Neural cell (in vitro differentiated cells): ENCODE results near the gene EMD.

ENCODE experiments used
- EP300 ChIP-seq: fragments of 450-650 bp; conservative IDR thresholded peaks from 2 replicates; pipeline ENCODE4 v1.6.1; 2014; ENCODE audit warnings: antibody characterized with exemption, mild to moderate bottlenecking, moderate library complexity; ENCODE audit not compliant: poor library complexity, severe bottlenecking
- EZH2 ChIP-seq: fragments of 200-600, 300-800 bp; shearing (Covaris generic), sonication (generic); IDR thresholded peaks from 2 replicates; pipeline ENCODE4 v1.6.1; 2014; ENCODE audit warnings: antibody characterized with exemption, low read length, borderline replicate concordance, mild to moderate bottlenecking; ENCODE audit not compliant: insufficient read depth, poor library complexity, severe bottlenecking
- MXI1 ChIP-seq: fragments of 450-650 bp; conservative IDR thresholded peaks from 2 replicates; pipeline ENCODE4 v1.6.1; 2014; ENCODE audit warnings: antibody characterized with exemption, mild to moderate bottlenecking; ENCODE audit not compliant: poor library complexity, severe bottlenecking
- POLR2AphosphoS5 ChIP-seq: IDR thresholded peaks from 2 replicates; pipeline ENCODE4 v1.6.1; 2012
- RAD21 ChIP-seq: fragments of 450-650 bp; conservative IDR thresholded peaks from 2 replicates; pipeline ENCODE4 v1.6.1; 2014; ENCODE audit warnings: antibody characterized with exemption, mild to moderate bottlenecking, moderate library complexity
- SMC3 ChIP-seq: fragments of 450-650 bp; conservative IDR thresholded peaks from 2 replicates; pipeline ENCODE4 v1.6.1; 2014; ENCODE audit warnings: antibody characterized with exemption, mild to moderate bottlenecking, moderate library complexity; ENCODE audit not compliant: poor library complexity
- TAF1 ChIP-seq: IDR thresholded peaks from 2 replicates; pipeline ENCODE4 v1.6.1; 2012; ENCODE audit warnings: low read depth
- TF ChIP-seq, protein P1 (sequence below): IDR thresholded peaks from 2 replicates; pipeline ENCODE4 v1.6.1; 2012; ENCODE audit warnings: borderline replicate concordance
- TF ChIP-seq, protein P2 (sequence below): fragments of 450-650 bp; IDR thresholded peaks from 2 replicates; pipeline ENCODE4 v1.5.1; 2014; ENCODE audit warnings: antibody characterized with exemption, mild to moderate bottlenecking, moderate library complexity; ENCODE audit not compliant: poor library complexity, severe bottlenecking

DNA sequence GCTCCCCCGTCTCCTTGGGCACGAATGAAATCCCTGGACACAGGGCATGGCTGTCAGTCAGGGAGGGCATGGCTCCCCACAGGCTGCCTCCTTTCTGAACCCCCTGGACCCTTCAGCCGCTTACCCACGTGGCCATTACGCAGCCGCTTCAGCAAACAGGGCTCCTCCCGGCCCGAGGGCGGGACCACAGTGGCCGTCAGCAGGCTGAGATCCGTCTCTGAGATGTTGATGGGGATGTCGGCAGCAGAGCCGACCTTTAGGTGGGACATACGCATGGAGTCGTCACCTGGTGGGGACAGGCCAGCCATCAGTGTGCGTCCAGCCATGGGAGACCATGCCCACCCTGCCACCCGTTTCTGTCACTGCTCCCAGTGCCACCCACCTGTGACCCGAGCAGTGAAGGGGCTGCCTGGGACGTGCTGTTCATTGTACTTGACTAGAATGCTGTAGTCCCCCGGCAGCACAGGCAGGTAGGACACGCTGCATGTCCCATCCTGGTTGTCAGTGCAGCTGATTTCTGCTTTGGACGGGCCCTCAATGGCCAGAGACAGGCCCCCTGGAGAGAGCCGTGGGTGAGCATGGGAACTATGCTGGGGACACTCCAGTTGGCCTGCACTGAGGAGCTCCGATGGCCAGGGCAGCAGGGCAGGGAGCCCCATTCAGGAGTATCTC, 25.8 kb upstream of the EMD start:
- TF ChIP-seq POLR2AphosphoS5 = no peak
- TF ChIP-seq, protein P1, sequence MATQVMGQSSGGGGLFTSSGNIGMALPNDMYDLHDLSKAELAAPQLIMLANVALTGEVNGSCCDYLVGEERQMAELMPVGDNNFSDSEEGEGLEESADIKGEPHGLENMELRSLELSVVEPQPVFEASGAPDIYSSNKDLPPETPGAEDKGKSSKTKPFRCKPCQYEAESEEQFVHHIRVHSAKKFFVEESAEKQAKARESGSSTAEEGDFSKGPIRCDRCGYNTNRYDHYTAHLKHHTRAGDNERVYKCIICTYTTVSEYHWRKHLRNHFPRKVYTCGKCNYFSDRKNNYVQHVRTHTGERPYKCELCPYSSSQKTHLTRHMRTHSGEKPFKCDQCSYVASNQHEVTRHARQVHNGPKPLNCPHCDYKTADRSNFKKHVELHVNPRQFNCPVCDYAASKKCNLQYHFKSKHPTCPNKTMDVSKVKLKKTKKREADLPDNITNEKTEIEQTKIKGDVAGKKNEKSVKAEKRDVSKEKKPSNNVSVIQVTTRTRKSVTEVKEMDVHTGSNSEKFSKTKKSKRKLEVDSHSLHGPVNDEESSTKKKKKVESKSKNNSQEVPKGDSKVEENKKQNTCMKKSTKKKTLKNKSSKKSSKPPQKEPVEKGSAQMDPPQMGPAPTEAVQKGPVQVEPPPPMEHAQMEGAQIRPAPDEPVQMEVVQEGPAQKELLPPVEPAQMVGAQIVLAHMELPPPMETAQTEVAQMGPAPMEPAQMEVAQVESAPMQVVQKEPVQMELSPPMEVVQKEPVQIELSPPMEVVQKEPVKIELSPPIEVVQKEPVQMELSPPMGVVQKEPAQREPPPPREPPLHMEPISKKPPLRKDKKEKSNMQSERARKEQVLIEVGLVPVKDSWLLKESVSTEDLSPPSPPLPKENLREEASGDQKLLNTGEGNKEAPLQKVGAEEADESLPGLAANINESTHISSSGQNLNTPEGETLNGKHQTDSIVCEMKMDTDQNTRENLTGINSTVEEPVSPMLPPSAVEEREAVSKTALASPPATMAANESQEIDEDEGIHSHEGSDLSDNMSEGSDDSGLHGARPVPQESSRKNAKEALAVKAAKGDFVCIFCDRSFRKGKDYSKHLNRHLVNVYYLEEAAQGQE = no peak
- TF ChIP-seq, protein P2, sequence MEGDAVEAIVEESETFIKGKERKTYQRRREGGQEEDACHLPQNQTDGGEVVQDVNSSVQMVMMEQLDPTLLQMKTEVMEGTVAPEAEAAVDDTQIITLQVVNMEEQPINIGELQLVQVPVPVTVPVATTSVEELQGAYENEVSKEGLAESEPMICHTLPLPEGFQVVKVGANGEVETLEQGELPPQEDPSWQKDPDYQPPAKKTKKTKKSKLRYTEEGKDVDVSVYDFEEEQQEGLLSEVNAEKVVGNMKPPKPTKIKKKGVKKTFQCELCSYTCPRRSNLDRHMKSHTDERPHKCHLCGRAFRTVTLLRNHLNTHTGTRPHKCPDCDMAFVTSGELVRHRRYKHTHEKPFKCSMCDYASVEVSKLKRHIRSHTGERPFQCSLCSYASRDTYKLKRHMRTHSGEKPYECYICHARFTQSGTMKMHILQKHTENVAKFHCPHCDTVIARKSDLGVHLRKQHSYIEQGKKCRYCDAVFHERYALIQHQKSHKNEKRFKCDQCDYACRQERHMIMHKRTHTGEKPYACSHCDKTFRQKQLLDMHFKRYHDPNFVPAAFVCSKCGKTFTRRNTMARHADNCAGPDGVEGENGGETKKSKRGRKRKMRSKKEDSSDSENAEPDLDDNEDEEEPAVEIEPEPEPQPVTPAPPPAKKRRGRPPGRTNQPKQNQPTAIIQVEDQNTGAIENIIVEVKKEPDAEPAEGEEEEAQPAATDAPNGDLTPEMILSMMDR = no peak
- no peak for TF ChIP-seq MXI1
- no peak for TF ChIP-seq RAD21
- TF ChIP-seq SMC3 = no peak
- no peak for TF ChIP-seq EP300
- no peak for TF ChIP-seq EZH2
- TF ChIP-seq TAF1 = no peak
